ENCODE measurements around the gene APBB1IP.
"Not testable (repeated sequence)": the region's sequence is repeated elsewhere in the genome, so short reads cannot be mapped to it uniquely, and the experiment has no call there.

DNA sequence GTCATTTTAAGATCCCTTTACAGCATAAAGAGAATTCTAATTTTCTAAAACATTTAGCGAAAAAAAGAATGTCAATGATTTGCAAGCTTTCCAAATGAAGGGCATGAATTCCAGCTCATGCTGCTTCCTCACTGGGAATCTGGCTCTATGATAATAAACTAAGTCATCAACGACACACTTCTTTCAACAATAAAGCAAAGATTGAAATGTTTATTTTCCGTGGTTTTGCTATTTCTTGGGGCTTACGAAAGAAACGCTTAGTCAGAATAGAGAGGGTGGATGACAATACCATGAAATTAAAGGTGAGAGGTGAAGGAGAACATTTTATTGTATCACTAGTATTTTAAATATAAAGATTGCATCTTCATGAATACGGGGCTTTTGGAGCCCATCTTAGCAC is 140.2 kb downstream of the APBB1IP start:
- not testable (repeated sequence) for TF ChIP-seq EZH2 (IDR thresholded peaks at IDR 0.05; ENCODE audit: low read depth, low read length, severe bottlenecking); EGR1 (IDR thresholded peaks at IDR 0.05; ENCODE audit: borderline replicate concordance, low read depth, low read length); POLR2AphosphoS5 (IDR thresholded peaks at IDR 0.05; ENCODE audit: low read depth, low read length); CHD1 (IDR thresholded peaks at IDR 0.05; ENCODE audit: low read depth, low read length); RBBP5 (IDR thresholded peaks at IDR 0.05; ENCODE audit: borderline replicate concordance, low read depth, low read length); EP300 (IDR thresholded peaks at IDR 0.05; ENCODE audit: borderline replicate concordance in 1 of 2, low read depth in 2 of 2, low read length in 2 of 2)
- TF ChIP-seq, protein P1, sequence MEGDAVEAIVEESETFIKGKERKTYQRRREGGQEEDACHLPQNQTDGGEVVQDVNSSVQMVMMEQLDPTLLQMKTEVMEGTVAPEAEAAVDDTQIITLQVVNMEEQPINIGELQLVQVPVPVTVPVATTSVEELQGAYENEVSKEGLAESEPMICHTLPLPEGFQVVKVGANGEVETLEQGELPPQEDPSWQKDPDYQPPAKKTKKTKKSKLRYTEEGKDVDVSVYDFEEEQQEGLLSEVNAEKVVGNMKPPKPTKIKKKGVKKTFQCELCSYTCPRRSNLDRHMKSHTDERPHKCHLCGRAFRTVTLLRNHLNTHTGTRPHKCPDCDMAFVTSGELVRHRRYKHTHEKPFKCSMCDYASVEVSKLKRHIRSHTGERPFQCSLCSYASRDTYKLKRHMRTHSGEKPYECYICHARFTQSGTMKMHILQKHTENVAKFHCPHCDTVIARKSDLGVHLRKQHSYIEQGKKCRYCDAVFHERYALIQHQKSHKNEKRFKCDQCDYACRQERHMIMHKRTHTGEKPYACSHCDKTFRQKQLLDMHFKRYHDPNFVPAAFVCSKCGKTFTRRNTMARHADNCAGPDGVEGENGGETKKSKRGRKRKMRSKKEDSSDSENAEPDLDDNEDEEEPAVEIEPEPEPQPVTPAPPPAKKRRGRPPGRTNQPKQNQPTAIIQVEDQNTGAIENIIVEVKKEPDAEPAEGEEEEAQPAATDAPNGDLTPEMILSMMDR (IDR thresholded peaks at IDR 0.05; ENCODE audit: control extremely low read depth in 1 of 3, insufficient read depth in 1 of 3, low read depth in 1 of 3, low read length in 3 of 3), result not testable (repeated sequence)
- TF ChIP-seq, protein P2, sequence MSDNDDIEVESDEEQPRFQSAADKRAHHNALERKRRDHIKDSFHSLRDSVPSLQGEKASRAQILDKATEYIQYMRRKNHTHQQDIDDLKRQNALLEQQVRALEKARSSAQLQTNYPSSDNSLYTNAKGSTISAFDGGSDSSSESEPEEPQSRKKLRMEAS (IDR thresholded peaks at IDR 0.05), result not testable (repeated sequence)

Data from H1 (cell line).